Activated naive CD8-positive, alpha-beta T cell treated with anti-CD3 and anti-CD28 coated beads for 36 hours (primary cell): ENCODE data around the gene BCAR1. TPM values are rescaled to one million over a fixed set of nuclear protein-coding genes. Genes with fewer than 3 reads are reported as not detected.

Experiments used
- total RNA-seq, 2 experiments: library from RNA; stranded (reverse); gene quantifications; one replicate each; pipeline ENCODE4 v1.2.3, GENCODE V29; 2021

Gene BCAR1
- total RNA-seq, 2 experiments from 2014 or later, result 0.74 to 1.2 TPM

Other genes starting within 250 kb of the BCAR1 start
- gene LDHD, start 134.8 kb downstream of the BCAR1 start, total RNA-seq, result not detected
- 10 to 100 TPM; 18.7 to 19.0 TPM for gene ZFP1, start 103.1 kb downstream of the BCAR1 start, total RNA-seq
- not detected for gene CTRB2, start 44.5 kb downstream of the BCAR1 start, total RNA-seq
- gene CTRB1, start 32.6 kb downstream of the BCAR1 start, total RNA-seq, result not detected
- 10 to 100 TPM; 35.8 to 36.8 TPM for gene CFDP1, start 181.9 kb upstream of the BCAR1 start, total RNA-seq
- 10 to 100 TPM; 32.2 to 37.6 TPM for gene TMEM170A, start 213.1 kb upstream of the BCAR1 start, total RNA-seq
- gene CHST6, start 243.8 kb upstream of the BCAR1 start, total RNA-seq, result under 1 TPM in 1 of 2 experiments, not detected in 1; 0.06 TPM